IPS DF 6.9 (cell line): ENCODE data around the gene ASTN2.

Source experiments
- DNase-seq: peaks from one replicate; pipeline ENCODE4 v3.0.0-alpha.2; 2013; ENCODE audit warnings: low read depth, low spot score
- H3K27ac ChIP-seq: one replicate; pipeline ENCODE4 v1.5.1; 2013; ENCODE audit warnings: low read length, control low read depth
- H3K27me3 ChIP-seq: 2 replicates; pipeline ENCODE4 v1.6.1; 2013; ENCODE audit warnings: mild to moderate bottlenecking, low read length; ENCODE audit not compliant: control insufficient read depth, insufficient read depth
- H3K36me3 ChIP-seq: 2 replicates; pipeline ENCODE4 v1.6.1; 2013; ENCODE audit warnings: low read length; ENCODE audit not compliant: control insufficient read depth, insufficient read depth
- H3K4me1 ChIP-seq: 2 replicates; pipeline ENCODE4 v1.6.1; 2013; ENCODE audit warnings: low read length; ENCODE audit not compliant: control insufficient read depth, insufficient read depth
- H3K4me3 ChIP-seq: 2 replicates; pipeline ENCODE4 v1.5.1; 2013; ENCODE audit warnings: mild to moderate bottlenecking, low read length
- H3K9me3 ChIP-seq: 2 replicates; pipeline ENCODE4 v1.6.1; 2013; ENCODE audit warnings: low read length, inconsistent platforms; ENCODE audit not compliant: control insufficient read depth, insufficient read depth
- WGBS: extraction: QIAGEN DNeasy Blood & Tissue Kit; methylation state at CpG from one replicate; pipeline ENCODE4 v1.1.7; 2013; ENCODE audit warnings: mixed read lengths, missing lambda C conversion rate; ENCODE audit not compliant: insufficient read length, insufficient coverage; 5-methylcytosine and 5-hydroxymethylcytosine counted together

Gene ASTN2

DNA sequence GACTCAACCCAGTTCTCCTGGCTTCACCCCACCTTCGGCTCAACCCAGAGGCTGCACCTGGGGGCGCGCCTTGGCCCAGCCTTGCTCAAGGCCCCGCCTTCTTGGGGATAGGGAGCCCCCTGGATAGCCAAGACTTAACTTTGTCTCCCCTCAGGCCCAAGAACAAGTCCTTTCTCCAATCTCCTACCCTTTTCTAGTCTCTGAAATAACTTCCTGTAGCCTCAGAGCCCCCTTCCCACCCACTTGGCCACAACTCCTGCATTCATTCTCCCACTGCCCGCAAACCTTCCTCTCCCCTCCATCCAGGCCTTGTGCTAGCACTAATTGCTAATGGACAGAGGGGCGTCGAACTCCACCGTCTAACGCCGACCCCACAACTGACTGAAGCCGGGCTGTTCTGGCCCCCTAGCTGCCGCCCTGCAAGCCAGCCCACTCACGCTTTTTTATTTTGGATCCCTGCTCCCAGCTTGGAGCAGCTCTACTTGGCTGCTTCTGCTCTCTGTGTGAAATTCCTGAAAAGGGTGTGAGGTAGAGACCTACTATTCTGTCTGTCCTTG is 579 bp upstream of the ASTN2 start:
- Histone ChIP-seq H3K9me3 (no peaks in the 10 kb centered on the region), H3K27me3 (peaks cover 44% of the 10 kb centered on the region), H3K4me1 (peaks cover 3% of the 10 kb centered on the region; the same call in 1 of the 2 replicates), H3K36me3 (no peaks in the 10 kb centered on the region), H3K4me3 (peak overlapping the region; percentile 52; the same call in 1 of the 2 replicates), H3K27ac (no peak overlapping the region)
- no peak for DNase-seq
- no CpG with 5 or more reads among the region's 13 CpGs for WGBS

DNA sequence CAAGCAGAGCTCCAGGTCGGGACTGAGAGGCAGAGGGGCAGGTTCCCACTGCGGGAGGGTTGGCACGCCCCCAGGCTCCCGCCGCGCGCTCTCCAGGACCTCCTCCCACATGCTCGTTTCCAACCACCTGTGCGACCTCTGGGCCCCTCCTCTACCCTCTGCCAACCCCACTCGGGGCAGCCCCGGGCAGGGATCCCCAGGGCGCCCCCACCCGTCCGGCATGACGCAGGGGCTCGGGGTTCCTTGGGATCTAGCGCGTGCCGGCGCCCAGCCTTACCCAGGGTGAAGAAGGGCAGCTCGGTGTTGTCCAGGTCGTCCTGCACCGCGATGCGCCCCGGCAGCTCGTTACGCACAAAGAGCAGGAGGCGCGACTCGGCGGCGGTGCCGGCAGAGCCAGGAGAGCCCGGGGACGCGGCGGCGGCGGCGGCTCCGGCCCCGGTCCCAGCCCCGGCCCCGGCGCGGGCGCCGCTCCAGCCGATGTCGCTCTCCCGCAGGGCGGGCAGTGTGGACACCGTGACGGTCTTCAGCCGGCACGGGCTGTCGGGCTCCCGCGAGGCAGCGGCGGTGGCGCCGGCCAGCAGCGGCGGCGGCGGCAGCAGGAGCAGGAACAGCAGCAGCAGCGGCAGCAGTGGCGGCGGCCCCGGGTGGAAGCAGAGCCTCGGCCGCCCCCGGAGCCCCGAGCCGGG is 494 bp downstream of the ASTN2 start:
- no peaks in the 10 kb centered on the region for H3K9me3 ChIP-seq
- H3K36me3 ChIP-seq: no peaks in the 10 kb centered on the region
- no CpG with 5 or more reads among the region's 77 CpGs for WGBS
- no peak overlapping the region for H3K27ac ChIP-seq
- H3K4me1 ChIP-seq: peaks cover 3% of the 10 kb centered on the region; the same call in 1 of the 2 replicates
- no peak for DNase-seq
- H3K27me3 ChIP-seq: peaks cover 41% of the 10 kb centered on the region
- H3K4me3 ChIP-seq: peak overlapping the region; percentile 52

DNA sequence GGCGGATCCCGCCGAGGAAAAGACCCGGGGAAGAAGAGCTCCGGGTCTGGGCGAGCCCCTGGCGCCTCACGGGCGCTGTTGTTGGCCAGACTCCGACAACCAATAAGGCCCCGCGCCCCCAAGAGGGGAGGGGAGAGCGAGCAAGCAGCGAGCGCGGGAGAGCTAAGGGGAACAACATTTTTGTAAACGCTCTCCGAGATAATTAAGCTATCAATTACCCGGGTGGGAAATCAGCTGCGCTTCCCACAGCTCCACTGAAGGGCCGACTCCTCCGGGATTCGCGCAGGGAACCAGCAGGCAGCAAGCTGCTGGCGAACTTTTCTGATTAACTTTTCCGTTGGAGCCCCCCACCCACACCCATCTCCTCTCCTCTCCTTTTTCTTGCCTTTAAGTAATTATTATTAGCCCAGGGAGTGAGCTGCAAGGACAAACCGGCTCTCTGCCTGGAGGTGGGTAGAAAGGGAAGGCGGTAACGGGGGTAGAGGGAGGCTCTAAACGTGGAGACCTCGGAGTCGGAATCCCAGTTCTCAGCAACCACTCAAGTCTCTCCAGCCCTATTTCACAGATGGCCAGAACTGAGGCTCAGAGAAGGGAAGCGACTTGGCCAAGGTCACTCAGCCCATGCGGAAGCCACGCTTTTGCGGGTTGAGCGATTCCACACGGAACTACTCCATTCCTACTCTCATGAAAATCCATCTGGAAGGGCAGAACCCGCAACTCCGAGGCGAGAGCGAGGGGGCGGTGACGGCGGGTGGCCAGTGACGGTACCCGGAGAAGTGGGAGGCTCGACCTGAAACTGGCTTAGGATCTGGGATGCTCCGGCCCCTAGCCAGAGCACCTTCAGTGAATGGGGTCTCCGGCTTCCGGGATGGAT is 1.3 kb downstream of the ASTN2 start:
- Histone ChIP-seq H3K9me3 (no peaks in the 10 kb centered on the region), H3K36me3 (no peaks in the 10 kb centered on the region), H3K4me3 (peak overlapping the region; percentile 52), H3K27me3 (peaks cover 40% of the 10 kb centered on the region), H3K4me1 (peaks cover 3% of the 10 kb centered on the region; the same call in 1 of the 2 replicates), H3K27ac (no peak overlapping the region)
- no CpG with 5 or more reads among the region's 51 CpGs for WGBS
- no peak for DNase-seq

DNA sequence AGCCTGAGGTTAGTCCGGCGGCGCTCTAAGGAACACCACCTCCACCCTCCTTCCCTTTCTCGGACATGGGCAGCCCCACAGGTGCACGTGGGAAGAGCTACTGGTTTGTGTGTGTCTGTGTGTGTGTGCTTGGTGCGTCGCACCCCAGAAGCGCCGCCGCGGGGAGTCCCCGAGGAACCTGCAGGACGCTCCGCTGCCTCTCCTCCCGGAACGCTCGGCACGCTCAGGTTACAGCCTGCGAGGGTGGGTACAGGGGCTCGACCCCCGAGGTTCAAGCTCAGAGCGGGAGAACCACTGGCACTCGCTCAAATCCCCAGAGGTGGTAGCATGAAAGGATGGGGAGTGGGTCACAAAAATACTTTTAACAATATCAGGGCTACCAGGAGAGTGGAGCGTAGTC is 2.0 kb downstream of the ASTN2 start:
- peaks cover 40% of the 10 kb centered on the region for H3K27me3 ChIP-seq
- peak overlapping the region; percentile 52; the same call in 1 of the 2 replicates for H3K4me3 ChIP-seq

DNA sequence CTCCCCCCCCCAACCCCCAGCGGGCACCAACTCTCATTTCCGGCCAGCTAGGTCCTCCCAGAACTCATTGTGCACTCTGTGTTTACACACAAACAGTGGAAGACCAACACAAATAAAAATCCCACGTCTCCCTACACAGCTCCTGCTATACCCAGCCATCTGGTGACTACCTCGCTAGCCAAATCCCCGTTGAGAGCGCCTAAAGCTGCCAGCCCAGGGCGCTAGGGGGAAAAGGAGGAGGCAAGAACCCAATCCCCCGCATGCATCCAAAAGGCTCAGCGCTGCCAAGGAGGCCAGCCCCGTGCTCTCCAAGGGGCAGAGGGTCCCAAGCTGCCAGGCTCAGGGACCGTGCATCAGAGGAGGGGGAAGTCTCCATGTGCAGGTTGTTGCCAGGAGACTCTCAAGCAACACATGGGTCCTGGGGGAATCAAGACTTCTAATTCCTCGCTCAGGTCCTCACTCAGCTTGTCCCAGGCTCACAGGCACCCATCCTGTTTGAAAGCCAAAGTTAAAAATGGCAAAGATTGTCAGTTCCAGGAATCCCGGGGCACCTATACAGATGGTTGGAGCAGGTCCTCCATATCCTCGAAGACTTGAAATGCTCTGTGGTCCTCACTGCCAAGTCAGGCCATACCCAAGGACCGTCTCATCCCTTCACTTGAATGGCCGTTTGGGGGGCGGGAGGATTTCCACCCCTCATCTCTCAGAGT is 2.7 kb downstream of the ASTN2 start:
- H3K4me3 ChIP-seq: no peak overlapping the region
- no peaks in the 10 kb centered on the region for H3K36me3 ChIP-seq
- WGBS: no CpG with 5 or more reads among the region's 17 CpGs
- H3K27ac ChIP-seq: no peak overlapping the region
- no peaks in the 10 kb centered on the region for H3K9me3 ChIP-seq
- peaks cover 34% of the 10 kb centered on the region for H3K27me3 ChIP-seq
- no peak for DNase-seq
- H3K4me1 ChIP-seq: peaks cover 3% of the 10 kb centered on the region; the same call in 1 of the 2 replicates

More for the DNA sequence above, 2.0 kb downstream of the ASTN2 start:
- Histone ChIP-seq H3K36me3 (no peaks in the 10 kb centered on the region), H3K9me3 (no peaks in the 10 kb centered on the region), H3K27ac (no peak overlapping the region), H3K4me1 (peaks cover 3% of the 10 kb centered on the region; the same call in 1 of the 2 replicates)
- no CpG with 5 or more reads among the region's 24 CpGs for WGBS
- DNase-seq: no peak

DNA sequence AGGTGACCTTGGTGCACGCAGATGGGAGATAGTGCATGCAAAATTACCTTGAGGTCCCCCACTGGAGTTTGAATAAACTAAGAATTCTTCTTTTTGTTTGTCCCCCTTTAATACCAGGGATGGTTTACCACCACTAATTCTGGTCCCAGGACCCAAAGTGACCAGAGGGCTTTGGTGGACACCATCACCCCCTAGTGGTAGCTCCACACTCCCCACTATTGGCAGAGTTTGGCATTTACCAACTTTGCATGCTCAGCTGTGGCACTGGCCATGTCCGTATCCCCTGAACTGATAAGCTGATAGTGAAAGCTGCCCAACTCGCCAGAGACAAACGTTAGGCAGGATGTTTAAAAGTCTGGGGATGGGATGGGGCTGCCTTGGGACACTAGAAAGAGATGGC is 3.3 kb downstream of the ASTN2 start:
- H3K27me3 ChIP-seq: peaks cover 28% of the 10 kb centered on the region
- peak; percentile 80 for DNase-seq
- no peak overlapping the region for H3K27ac ChIP-seq
- WGBS: no CpG with 5 or more reads among the region's 4 CpGs
- H3K9me3 ChIP-seq: no peaks in the 10 kb centered on the region
- H3K4me3 ChIP-seq: no peak overlapping the region
- peaks cover 3% of the 10 kb centered on the region; the same call in 1 of the 2 replicates for H3K4me1 ChIP-seq
- H3K36me3 ChIP-seq: no peaks in the 10 kb centered on the region

DNA sequence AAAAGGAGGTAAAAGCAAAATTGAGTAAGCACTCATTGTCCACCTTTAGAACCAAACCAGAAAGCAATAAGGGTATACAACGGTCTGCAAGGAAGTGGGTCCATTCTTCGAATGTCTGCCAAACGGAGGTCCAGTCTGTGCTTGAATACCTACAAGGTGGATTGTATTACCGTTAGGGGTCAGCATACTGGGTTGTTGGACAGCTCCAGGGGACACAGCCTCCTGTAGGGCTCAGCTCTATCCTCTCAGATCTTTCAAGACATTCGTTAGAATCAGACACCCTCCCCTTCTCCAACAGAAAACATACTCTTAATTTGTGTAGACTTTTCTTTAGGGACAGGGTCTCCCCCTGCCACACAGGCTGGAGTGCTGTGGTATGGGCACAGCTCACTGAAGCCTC is 5.5 kb downstream of the ASTN2 start:
- WGBS: no CpG with 5 or more reads among the region's 5 CpGs
- no peak overlapping the region for H3K27ac ChIP-seq
- no peaks in the 10 kb centered on the region for H3K36me3 ChIP-seq
- H3K27me3 ChIP-seq: peaks cover 21% of the 10 kb centered on the region; the same call in 1 of the 2 replicates
- H3K4me3 ChIP-seq: no peak overlapping the region
- peaks cover 3% of the 10 kb centered on the region; the same call in 1 of the 2 replicates for H3K4me1 ChIP-seq
- no peak for DNase-seq
- no peaks in the 10 kb centered on the region for H3K9me3 ChIP-seq

DNA sequence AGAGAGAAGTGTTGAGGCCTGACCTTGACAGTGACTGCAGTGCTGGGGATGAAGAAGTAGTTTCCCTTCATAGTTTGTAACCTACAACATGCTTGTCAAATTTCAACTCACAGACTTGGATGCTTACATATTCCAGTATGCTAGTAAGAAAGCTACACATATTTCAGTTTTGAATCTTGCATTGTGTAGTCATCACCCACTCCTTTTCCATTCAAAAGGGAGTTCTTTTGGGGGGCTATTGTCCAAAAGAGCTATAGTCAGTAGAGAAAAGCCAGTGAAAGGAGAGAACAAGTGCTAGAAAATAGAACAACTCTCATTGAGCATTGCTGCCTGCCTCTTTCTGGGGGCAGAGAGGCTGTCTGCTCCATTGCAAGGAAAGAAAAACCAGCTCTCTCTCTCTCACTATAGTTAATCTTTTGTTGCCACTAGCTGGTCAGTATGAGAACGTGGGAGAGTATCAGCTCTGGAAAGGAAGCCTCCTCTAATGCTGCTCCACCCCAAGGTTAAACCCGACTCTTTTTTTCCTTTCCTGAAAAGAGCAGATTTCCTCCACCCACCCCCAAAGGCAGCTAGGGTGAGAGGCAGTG is 7.3 kb downstream of the ASTN2 start:
- no CpG with 5 or more reads among the region's 2 CpGs for WGBS
- H3K4me1 ChIP-seq: peaks cover 3% of the 10 kb centered on the region; the same call in 1 of the 2 replicates
- H3K27me3 ChIP-seq: peaks cover 6% of the 10 kb centered on the region; the same call in 1 of the 2 replicates
- no peak overlapping the region for H3K27ac ChIP-seq
- H3K4me3 ChIP-seq: no peak overlapping the region
- no peaks in the 10 kb centered on the region for H3K9me3 ChIP-seq
- DNase-seq: no peak
- no peaks in the 10 kb centered on the region for H3K36me3 ChIP-seq

DNA sequence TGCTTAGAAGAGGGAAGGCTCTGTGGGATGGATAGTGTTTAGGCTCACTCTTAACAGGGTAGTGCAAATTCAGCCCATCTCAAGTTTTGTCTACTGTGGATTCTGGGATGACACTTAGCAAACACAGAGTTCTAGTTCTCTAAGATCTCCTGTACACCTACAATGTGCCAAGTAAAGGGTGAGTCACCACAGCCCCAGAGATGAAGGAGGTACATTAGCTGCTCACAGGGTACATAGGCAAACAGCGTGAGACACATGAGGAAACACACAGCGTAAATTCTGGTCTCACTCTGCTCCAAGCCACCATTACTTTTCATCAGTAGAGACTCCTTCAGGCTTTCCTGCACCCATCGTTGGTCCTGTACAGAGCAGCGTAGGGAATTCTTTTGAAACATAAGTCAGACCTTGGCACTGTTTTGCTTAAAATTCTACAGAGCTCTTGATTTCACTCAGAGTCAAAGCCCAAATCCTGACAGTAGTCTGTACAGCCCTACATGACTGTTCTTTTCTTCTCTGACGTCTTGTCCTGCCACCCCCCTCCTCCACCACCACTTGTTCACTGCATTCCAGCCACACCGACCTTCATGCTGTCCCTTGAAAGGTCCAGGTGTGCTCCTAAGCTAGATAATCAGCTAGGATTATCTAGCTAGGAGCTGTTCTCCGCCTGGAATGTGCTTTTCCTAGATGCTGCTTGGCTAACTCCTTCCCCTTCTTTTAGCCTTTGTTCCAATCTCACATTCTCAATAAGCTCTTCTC is 8.7 kb downstream of the ASTN2 start:
- Histone ChIP-seq H3K9me3 (no peaks in the 10 kb centered on the region), H3K4me3 (no peak overlapping the region), H3K27me3 (no peaks in the 10 kb centered on the region), H3K4me1 (no peaks in the 10 kb centered on the region; the same call in 1 of the 2 replicates), H3K27ac (no peak overlapping the region), H3K36me3 (no peaks in the 10 kb centered on the region)
- no peak for DNase-seq
- WGBS: no CpG with 5 or more reads among the region's 7 CpGs
